ENCODE results near the gene SPRY4.

- no peak for TF ChIP-seq CTCF (IDR thresholded peaks at IDR 0.05)
- TF ChIP-seq POLR2AphosphoS5 (IDR thresholded peaks at IDR 0.05): no peak
- TF ChIP-seq POLR2A (IDR thresholded peaks at IDR 0.05): no peak
These were observed 32.0 kb downstream of the SPRY4 start for GRCh38 chr5:142292808-142293207.
